ENCODE measurements around the gene RETREG1. TPM values are rescaled to one million over a fixed set of nuclear protein-coding genes. Genes with fewer than 3 reads are reported as not detected.
A peak's percentile ranks its signal among the peaks of the same experiment; 100 is the strongest.

The RETREG1 gene
- total RNA-seq, 1 donor from 2014 or later = 3.0 TPM

DNA sequence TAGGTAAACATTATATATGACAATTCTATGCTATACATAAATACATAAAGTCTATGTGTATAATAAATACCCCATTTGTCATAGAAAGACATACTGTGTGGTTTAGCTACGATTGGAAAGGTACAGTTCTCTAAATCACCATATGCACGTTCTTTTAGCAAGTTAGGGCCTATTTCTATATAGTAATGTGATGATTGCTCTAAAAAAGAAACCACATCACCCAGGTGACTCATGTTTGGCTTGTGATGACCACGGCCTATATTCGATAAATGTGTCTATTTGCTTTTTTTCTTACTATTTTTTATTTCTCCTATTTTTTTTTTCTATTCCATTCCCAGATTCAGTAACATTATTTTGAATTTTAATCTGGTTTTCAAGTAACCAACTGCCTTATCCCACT is 34.7 kb downstream of the RETREG1 start:
- H3K36me3 ChIP-seq = no peaks in the 10 kb centered on the region
- TF ChIP-seq EZH2 (IDR thresholded peaks at IDR 0.05) (no peak), CTCF (IDR thresholded peaks at IDR 0.05) (no peak), EZH2phosphoT487 (IDR thresholded peaks at IDR 0.05) (no peak)
- H3K79me2 ChIP-seq (ENCODE audit: low read depth) = no peaks in the 10 kb centered on the region
- no peak overlapping the region for H3K27ac Mint-ChIP-seq
- DNase-seq (ENCODE audit: low spot score) = no peak
- H2AFZ ChIP-seq (replicated peaks) = no peak overlapping the region
- H3K36me3 Mint-ChIP-seq = no peaks in the 10 kb centered on the region
- no peaks in the 10 kb centered on the region for H3K9me3 ChIP-seq (ENCODE audit: low read depth)
- peaks cover 13% of the 10 kb centered on the region for H3F3A ChIP-seq (ENCODE audit: low read depth)
- H3K4me3 Mint-ChIP-seq = no peak overlapping the region
- H3K27me3 Mint-ChIP-seq (ENCODE audit: insufficient read depth, low read depth) = peaks cover 2% of the 10 kb centered on the region
- no peak overlapping the region for H3K4me3 ChIP-seq
- no peaks in the 10 kb centered on the region for H3K27me3 ChIP-seq
- H3K27ac ChIP-seq = no peak overlapping the region
- H4K20me1 ChIP-seq (ENCODE audit: low read depth) = no peaks in the 10 kb centered on the region
- H3K9me3 Mint-ChIP-seq = no peaks in the 10 kb centered on the region
- H3K9ac ChIP-seq = no peak overlapping the region
- no peak overlapping the region for H3K4me2 ChIP-seq
- H3K4me1 Mint-ChIP-seq = peaks cover 31% of the 10 kb centered on the region
- peaks cover 16% of the 10 kb centered on the region for H3K4me1 ChIP-seq

DNA sequence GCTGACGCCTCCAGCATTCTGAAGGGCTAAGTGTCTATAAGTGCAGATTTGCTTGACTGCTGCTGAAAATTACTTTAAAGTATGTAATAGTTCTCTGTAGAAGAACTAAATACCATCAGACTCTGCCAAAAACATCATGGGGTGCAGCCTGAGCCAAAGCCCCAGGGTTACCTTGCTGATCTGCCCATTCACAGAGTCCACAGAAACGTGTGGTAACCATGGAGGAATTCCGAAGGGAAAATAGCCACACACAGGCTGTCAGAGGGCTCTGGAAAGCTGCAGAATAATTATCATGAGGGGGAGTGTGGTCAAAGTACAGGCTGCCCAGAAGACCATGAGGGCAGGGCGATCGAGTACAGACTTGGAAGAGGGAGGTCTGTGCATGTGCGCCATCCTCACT is 36.4 kb downstream of the RETREG1 start:
- Histone ChIP-seq H3K4me3 (no peak overlapping the region), H3K27me3 (no peaks in the 10 kb centered on the region), H3K9me3 (ENCODE audit: low read depth) (no peaks in the 10 kb centered on the region), H2AFZ (replicated peaks) (no peak overlapping the region), H3K36me3 (no peaks in the 10 kb centered on the region), H3K9ac (no peak overlapping the region), H4K20me1 (ENCODE audit: low read depth) (no peaks in the 10 kb centered on the region), H3K27ac (no peak overlapping the region), H3K4me1 (peaks cover 18% of the 10 kb centered on the region), H3F3A (ENCODE audit: low read depth) (peaks cover 14% of the 10 kb centered on the region), H3K79me2 (ENCODE audit: low read depth) (no peaks in the 10 kb centered on the region), H3K4me2 (no peak overlapping the region)
- DNase-seq (ENCODE audit: low spot score) = no peak
- Mint-ChIP-seq H3K4me3 (no peak overlapping the region), H3K4me1 (peaks cover 31% of the 10 kb centered on the region), H3K9me3 (no peaks in the 10 kb centered on the region), H3K27me3 (ENCODE audit: insufficient read depth, low read depth) (no peaks in the 10 kb centered on the region), H3K36me3 (no peaks in the 10 kb centered on the region), H3K27ac (no peak overlapping the region)
- TF ChIP-seq CTCF (IDR thresholded peaks at IDR 0.05) (no peak), EZH2 (IDR thresholded peaks at IDR 0.05) (no peak), EZH2phosphoT487 (IDR thresholded peaks at IDR 0.05) (no peak)

GRCh38 chr5:16579142-16579847 is 37.5 kb downstream of the RETREG1 start:
- peak overlapping the region; percentile 65 for H3K27ac Mint-ChIP-seq
- no peaks in the 10 kb centered on the region for H3K36me3 Mint-ChIP-seq
- Histone ChIP-seq H3K9ac (no peak overlapping the region), H3K79me2 (ENCODE audit: low read depth) (no peaks in the 10 kb centered on the region), H2AFZ (replicated peaks) (peak overlapping the region; percentile 73), H3K36me3 (no peaks in the 10 kb centered on the region), H3K4me3 (no peak overlapping the region), H3K9me3 (ENCODE audit: low read depth) (no peaks in the 10 kb centered on the region), H3F3A (ENCODE audit: low read depth) (peaks cover 21% of the 10 kb centered on the region), H3K27me3 (no peaks in the 10 kb centered on the region), H4K20me1 (ENCODE audit: low read depth) (no peaks in the 10 kb centered on the region), H3K4me2 (peak overlapping the region; percentile 52), H3K4me1 (peaks cover 25% of the 10 kb centered on the region), H3K27ac (no peak overlapping the region)
- TF ChIP-seq CTCF (IDR thresholded peaks at IDR 0.05) = no peak
- no peak for TF ChIP-seq EZH2 (IDR thresholded peaks at IDR 0.05)
- no peak for TF ChIP-seq EZH2phosphoT487 (IDR thresholded peaks at IDR 0.05)
- no peaks in the 10 kb centered on the region for H3K27me3 Mint-ChIP-seq (ENCODE audit: insufficient read depth, low read depth)
- H3K9me3 Mint-ChIP-seq = no peaks in the 10 kb centered on the region
- peak; percentile 40 for DNase-seq (ENCODE audit: low spot score)
- H3K4me3 Mint-ChIP-seq = no peak overlapping the region
- H3K4me1 Mint-ChIP-seq = peaks cover 35% of the 10 kb centered on the region

Data from neural progenitor cell (in vitro differentiated cells).